G401.6 (cell line): ENCODE data around the gene ZSCAN23.
"Not testable (repeated sequence)": the region's sequence is repeated elsewhere in the genome, so short reads cannot be mapped to it uniquely, and the experiment has no call there.

Experiments
- FAIRE-seq: peaks from 2 replicates; lab custom pipeline; 2012; peaks lifted over from hg19 to GRCh38; lab: Jason Lieb, UNC

Gene ZSCAN23

DNA sequence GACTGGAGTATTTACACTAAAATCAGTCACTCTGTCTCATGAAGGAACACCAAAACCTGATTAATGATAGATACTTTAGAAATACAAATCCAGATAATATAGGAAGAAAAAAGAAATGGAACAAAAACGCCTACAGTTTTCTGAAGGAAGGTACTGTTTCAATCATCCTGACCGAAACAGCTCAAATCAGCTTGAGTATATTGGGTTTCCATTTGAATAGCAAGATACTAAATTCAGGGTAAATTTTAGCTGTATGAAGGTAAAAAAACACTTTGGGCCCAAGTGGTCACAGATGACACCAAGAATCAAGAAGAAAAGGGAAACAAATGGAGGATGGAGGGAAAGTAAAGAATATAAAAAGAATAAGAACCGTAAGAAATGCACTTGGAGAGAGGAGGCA lies 6.9 kb downstream of the ZSCAN23 start:
- no peak for FAIRE-seq

GRCh38 chr6:28433119-28433518 lies 10.2 kb downstream of the ZSCAN23 start:
- FAIRE-seq = no peak

- no peak for FAIRE-seq
These were observed 13.5 kb downstream of the ZSCAN23 start for GRCh38 chr6:28429781-28430180.

GRCh38 chr6:28425944-28426541 lies 17.2 kb downstream of the ZSCAN23 start:
- no peak for FAIRE-seq

DNA sequence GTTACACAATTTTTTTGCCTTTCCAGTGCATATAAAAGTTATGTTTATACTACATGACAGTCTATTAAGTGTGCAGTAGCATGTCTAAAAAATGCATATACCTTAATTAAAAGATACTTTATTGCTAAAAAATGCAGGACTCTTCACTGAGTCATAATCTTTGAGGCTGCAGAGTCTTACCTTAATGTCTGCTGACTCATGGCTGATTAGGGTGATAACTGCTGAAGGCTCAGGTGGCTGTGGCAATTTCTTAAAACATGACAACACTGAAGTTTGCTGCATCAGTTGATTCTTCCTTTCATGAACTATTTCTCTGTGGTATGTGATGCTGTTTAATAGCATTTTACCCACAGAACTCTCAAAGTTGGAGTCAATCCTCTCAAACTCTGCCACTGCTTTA lies 19.1 kb downstream of the ZSCAN23 start:
- no peak for FAIRE-seq

- no peak for FAIRE-seq
These were observed 19.7 kb downstream of the ZSCAN23 start for GRCh38 chr6:28423546-28423945.

- FAIRE-seq = no peak
These were observed 29.6 kb downstream of the ZSCAN23 start for GRCh38 chr6:28413681-28414080.

DNA sequence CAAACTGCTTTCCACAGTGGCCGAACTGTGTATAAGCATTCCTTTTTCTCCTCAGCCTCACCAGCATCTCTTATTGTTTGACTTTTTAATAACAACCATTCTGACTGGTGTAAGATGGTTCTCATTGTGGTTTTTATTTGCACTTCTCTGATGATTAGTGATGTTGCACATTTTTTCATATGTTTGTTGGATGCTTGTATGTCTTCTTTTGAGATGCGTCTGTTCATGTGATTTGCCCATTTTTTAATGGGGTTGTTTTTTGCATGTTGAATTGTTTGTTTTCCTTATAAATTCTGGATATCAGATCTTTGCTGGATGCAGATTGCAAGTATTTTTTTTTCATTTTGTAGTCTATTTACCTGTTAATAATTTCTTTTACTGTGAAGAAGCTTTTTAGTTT lies 32.5 kb downstream of the ZSCAN23 start:
- no peak for FAIRE-seq

GRCh38 chr6:28408076-28408802 lies 35.1 kb downstream of the ZSCAN23 start:
- no peak for FAIRE-seq

GRCh38 chr6:28407401-28407800 lies 35.9 kb downstream of the ZSCAN23 start:
- no peak for FAIRE-seq

DNA sequence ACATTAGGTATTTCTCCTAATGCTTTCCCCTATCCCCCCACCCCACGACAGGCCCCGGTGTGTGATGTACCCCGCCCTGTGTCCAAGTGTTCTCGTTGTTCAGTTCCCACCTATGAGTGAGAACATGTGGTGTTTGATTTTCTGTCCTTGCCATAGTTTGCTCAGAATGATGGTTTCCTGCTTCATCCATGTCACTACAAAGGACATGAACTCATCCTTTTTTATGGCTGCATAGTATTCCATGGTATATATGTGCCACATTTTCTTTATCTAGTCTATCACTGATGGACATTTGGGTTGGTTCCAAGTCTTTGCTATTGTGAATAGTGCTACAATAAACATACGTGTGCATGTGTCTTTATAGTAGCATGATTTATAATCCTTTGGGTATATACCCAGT lies 39.4 kb downstream of the ZSCAN23 start:
- FAIRE-seq = not testable (repeated sequence)

- no peak for FAIRE-seq
These were observed 41.1 kb downstream of the ZSCAN23 start for GRCh38 chr6:28402197-28402596.

DNA sequence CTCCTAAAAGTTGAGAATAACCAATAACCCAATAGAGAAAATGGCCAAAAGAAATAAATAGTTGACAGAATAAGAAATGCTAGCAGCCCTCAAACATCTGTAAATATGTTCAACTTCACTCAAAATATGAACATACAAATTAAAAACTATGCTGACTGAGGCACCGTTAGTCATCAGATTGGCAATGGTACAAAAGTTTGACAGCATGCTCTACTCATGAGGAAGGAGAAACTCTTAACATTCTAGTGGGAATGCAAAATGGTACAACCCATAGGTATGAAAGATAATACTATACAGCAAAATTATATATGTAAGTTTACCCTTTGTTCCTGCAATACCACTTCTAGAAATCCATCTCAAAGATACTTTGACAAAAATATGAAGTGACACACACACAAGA lies 42.1 kb downstream of the ZSCAN23 start:
- FAIRE-seq = no peak

DNA sequence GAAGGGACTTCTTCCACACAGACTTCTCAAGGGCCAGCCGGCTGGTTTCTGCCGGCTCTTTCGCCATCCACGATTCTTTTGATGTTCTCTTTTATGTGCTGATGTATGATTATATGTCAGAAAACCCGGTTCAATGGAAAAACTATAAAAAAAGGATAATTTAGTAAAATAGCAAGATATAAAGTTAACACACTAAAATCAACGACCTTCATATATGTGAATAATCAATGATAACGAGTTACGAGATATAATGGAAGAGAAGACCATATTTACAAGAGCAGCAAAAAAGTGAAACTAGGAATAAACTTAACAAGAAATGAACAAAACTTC lies 43.2 kb downstream of the ZSCAN23 start:
- peak; percentile 13 for FAIRE-seq

- FAIRE-seq = peak; percentile 60
These were observed 43.8 kb downstream of the ZSCAN23 start, which contains the start of gene ZSCAN12 for GRCh38 chr6:28399350-28400121. Gene ZSCAN12, minus strand, starts transcription at chr6:28399747. Its CDS starts 1,342 bp downstream, at chr6:28398405.

GRCh38 chr6:28395918-28396317 lies 47.4 kb downstream of the ZSCAN23 start:
- no peak for FAIRE-seq

DNA sequence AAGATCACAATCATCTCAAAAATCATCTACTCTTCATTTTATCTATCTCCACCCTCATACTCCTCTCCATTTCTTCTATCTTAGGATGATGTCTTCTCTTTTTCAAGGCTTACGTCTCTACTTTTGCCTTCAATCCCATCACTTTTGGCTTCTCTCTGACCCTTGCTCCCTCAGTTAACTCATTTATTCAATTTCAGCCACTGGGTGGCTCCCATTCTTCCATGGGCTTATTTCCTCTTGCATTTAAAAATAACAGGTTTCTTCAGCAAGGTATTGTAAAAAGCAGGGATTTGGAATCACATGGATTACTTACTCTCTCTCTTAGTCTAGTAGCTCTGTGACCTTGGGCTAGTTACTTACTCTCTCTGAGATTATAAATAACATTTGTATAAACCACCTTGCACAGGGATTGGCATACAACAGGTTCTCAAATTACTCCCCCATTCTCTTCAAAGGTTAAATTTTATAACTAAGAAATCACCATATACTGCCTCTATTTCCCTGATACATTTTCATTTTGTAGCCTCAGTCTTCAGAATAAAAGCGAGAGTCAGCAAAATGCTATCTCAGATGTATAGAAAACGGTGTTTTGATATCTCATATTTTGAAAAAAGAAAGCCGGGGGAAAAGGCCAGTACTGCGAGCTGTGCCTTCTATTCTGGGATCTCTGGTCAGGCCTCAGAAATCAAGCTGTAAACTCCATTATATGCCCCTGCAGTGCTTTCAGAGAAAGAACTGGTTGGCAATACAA lies 49.2 kb downstream of the ZSCAN23 start:
- FAIRE-seq = no peak

DNA sequence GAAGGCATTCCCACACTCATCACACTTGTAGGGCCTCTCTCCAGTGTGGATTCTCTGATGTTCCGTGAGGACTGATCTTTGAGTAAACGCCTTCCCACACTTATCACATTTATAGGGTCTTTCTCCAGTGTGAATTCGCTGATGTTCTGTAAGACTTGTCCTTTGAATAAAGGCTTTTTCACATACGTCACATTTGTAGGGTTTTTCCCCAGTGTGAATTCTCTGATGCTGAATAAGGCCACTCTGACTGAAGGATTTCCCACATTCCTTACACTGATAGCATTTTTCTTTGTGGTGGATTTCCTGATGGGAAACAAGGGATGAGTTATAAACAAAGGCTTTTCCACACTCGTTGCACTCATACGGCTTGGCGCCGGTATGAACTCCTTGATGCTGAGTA lies 52.6 kb downstream of the ZSCAN23 start:
- FAIRE-seq = no peak

GRCh38 chr6:28384143-28384533 lies 59.2 kb downstream of the ZSCAN23 start:
- FAIRE-seq = no peak

DNA sequence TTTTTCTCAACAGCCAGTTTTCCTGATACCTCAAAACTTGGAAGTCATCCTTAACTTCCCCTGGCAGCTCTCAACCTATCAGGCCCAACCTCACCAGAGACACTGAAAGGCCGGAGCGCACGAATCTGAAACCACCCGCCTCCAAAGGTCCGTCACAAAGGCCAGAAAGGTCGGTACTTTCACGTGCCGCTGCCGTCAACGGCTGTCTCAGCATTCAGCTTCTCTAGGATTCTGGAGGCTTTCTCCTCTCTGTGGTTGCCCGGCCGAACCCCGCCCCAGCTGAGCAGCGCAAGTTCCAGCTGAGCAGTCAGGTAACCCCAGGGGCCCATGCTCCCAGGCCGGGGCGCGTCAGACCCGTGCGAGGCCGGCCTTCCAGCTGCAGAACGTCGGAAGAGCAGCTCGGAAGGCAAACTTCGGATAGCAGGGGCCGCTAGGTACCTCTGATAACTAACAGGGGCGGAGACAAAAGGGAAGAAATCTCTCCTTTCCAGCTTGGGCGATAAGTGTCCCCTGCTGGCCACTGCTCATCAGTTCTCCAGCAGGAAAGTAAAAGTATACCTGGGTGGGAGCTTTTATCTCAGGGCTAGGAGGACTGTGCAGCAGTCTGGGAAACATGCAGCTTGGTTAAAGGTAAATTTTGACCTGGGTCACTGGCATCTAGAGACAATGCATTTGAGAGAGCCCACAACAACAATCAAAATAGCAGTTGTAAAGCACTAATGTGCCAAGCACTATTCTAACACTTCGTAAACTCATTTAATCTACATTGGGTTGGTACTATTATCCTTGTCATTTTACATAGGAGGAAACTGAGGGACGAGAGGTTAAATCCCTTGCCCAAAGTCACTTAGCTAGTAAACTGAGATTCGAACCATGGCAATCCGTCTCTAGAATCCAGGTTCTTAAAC lies 59.8 kb downstream of the ZSCAN23 start:
- FAIRE-seq = no peak
